K562 (cell line): ENCODE data around the gene CPED1. TPM values are rescaled to one million over a fixed set of nuclear protein-coding genes. Genes with fewer than 3 reads are reported as not detected.

ENCODE experiments used
- CHD4 ChIP-seq: fragments of 200-600 bp; sonication (generic); IDR thresholded peaks from 3 replicates; pipeline ENCODE4 v1.6.1; 2012; ENCODE audit warnings: low read depth, mild to moderate bottlenecking, mixed read lengths, low read length, inconsistent platforms; ENCODE audit not compliant: insufficient read depth, insufficient replicate concordance, poor library complexity, severe bottlenecking
- CREB3L1 ChIP-seq: fragments of 450-650 bp; IDR thresholded peaks from 2 replicates; pipeline ENCODE4 v1.6.1; 2014; ENCODE audit warnings: low read depth, mild to moderate bottlenecking, moderate library complexity, borderline replicate concordance
- ETV5 ChIP-seq: sonication (generic); formaldehyde crosslinking; IDR thresholded peaks from 2 replicates; pipeline ENCODE4 v1.4.0; 2020; ENCODE audit warnings: low read depth, mild to moderate bottlenecking, missing genetic modification reagents
- FOXA1 ChIP-seq: fragments of 450-650 bp; IDR thresholded peaks from 2 replicates; pipeline ENCODE4 v1.6.1; 2016; ENCODE audit warnings: mild to moderate bottlenecking, borderline replicate concordance
- FOXM1 ChIP-seq, 2 experiments: fragments of 450-650 bp in 1 of 2; sonication (generic) in 1 of 2; formaldehyde crosslinking in 1 of 2; IDR thresholded peaks; 2 replicates each; pipeline versions ENCODE4 v1.6.1 to v1.9.0; 2017 to 2022; ENCODE audit warnings: low read depth in 2 of 2, mild to moderate bottlenecking in 2 of 2, missing genetic modification reagents in 1 of 2, moderate library complexity in 1 of 2
- FOXO4 ChIP-seq: fragments of 450-650 bp; formaldehyde crosslinking; IDR thresholded peaks from 2 replicates; pipeline ENCODE4 v1.4.0; 2020; ENCODE audit warnings: mild to moderate bottlenecking, moderate library complexity
- NFIC ChIP-seq: fragments of 450-650 bp; IDR thresholded peaks from 2 replicates; pipeline ENCODE4 v1.6.1; 2017; ENCODE audit warnings: mild to moderate bottlenecking, inconsistent platforms
- NFXL1 ChIP-seq: fragments of 450-650 bp; formaldehyde crosslinking; IDR thresholded peaks from 2 replicates; pipeline ENCODE4 v1.4.0; 2021; ENCODE audit warnings: mild to moderate bottlenecking
- PHF20 ChIP-seq: fragments of 450-650 bp; IDR thresholded peaks from 2 replicates; pipeline ENCODE4 v1.6.1; 2018; ENCODE audit not compliant: partially characterized antibody
- SLC30A9 ChIP-seq: fragments of 250-450 bp; sonication (Bioruptor Pico); IDR thresholded peaks from 2 replicates; pipeline ENCODE4 v1.8.0; 2022; ENCODE audit warnings: mild to moderate bottlenecking, moderate library complexity
- SMAD2 ChIP-seq: fragments of 150-350 bp; IDR thresholded peaks from 2 replicates; pipeline ENCODE4 v1.6.1; 2014; ENCODE audit warnings: low read depth, mild to moderate bottlenecking, low read length
- SMARCE1 ChIP-seq: fragments of 450-650 bp; IDR thresholded peaks from 2 replicates; pipeline ENCODE4 v1.7.1; 2016; ENCODE audit warnings: mild to moderate bottlenecking
- SREBF2 ChIP-seq: sonication (generic); formaldehyde crosslinking; IDR thresholded peaks from 2 replicates; pipeline ENCODE4 v1.4.0; 2020; ENCODE audit warnings: mild to moderate bottlenecking, missing genetic modification reagents
- TAF7 ChIP-seq: fragments of 450-650 bp; IDR thresholded peaks from 2 replicates; pipeline ENCODE4 v1.6.1; 2016; ENCODE audit warnings: missing genetic modification characterization, missing compliant biosample characterization
- USF2 ChIP-seq: sonication (generic); formaldehyde crosslinking; IDR thresholded peaks from 2 replicates; pipeline ENCODE4 v1.5.0; 2020; ENCODE audit warnings: missing genetic modification reagents
- ZBED1 ChIP-seq: IDR thresholded peaks from 2 replicates; pipeline ENCODE4 v1.6.1; 2014
- ZBTB11 ChIP-seq, 3 experiments: fragments of 200-800 bp in 1 of 3; fragments of 250-450 bp in 1 of 3; fragments of 450-650 bp in 1 of 3; sonication (Bioruptor Pico) in 1 of 3; sonication (Bioruptor generic) in 1 of 3; formaldehyde crosslinking in 1 of 3; IDR thresholded peaks; 2 replicates each; pipeline versions ENCODE4 v1.6.1 to v1.8.0; 2016 to 2022; ENCODE audit warnings: mild to moderate bottlenecking in 2 of 3, missing genetic modification characterization in 2 of 3, missing compliant biosample characterization in 1 of 3, moderate library complexity in 1 of 3
- ZFPM2 ChIP-seq: fragments of 250-450 bp; sonication (Bioruptor Pico); IDR thresholded peaks from 2 replicates; pipeline ENCODE4 v1.5.1; 2022; ENCODE audit warnings: mild to moderate bottlenecking
- ZNF444 ChIP-seq: fragments of 250-450 bp; sonication (Bioruptor Pico); IDR thresholded peaks from 2 replicates; pipeline ENCODE4 v1.4.0; 2020; ENCODE audit warnings: mild to moderate bottlenecking, moderate library complexity
- ZNF512 ChIP-seq: IDR thresholded peaks from 2 replicates; pipeline ENCODE4 v1.6.1; 2016; ENCODE audit warnings: missing genetic modification characterization, missing compliant biosample characterization
- ZZZ3 ChIP-seq: fragments of 450-650 bp; IDR thresholded peaks from 2 replicates; pipeline ENCODE4 v1.6.1; 2016; ENCODE audit warnings: antibody characterized with exemption, mild to moderate bottlenecking, moderate library complexity
- polyA plus RNA-seq, 8 experiments: library from polyadenylated mRNA; depleted of rRNA in 4 of 8; stranded (reverse) in 5 of 8; unstranded in 3 of 8; fragments of >200 nt; fragmentation: Nextera tagmentation in 2 of 8; fragmentation: Illumina TruSeq in 1 of 8; extraction: Ambion mirVana in 2 of 8; extraction: Trizol in 1 of 8; gene quantifications; 2 replicates each; pipeline versions ENCODE4 v1.2.1 to v1.2.3, GENCODE V29; 2011 to 2014; ENCODE audit warnings: inconsistent platforms in 1 of 8, missing spikeins in 1 of 8
- total RNA-seq, 7 experiments: library from RNA; depleted of rRNA in 6 of 7; stranded (reverse); fragments of >200 nt in 6 of 7; fragmentation: Illumina TruSeq in 2 of 7; extraction: Trizol in 2 of 7; gene quantifications; 2 replicates each; pipeline versions ENCODE4 v1.2.1 to v1.2.3, GENCODE V29; 2011 to 2021; ENCODE audit warnings: low replicate concordance in 1 of 7

The CPED1 gene
- total and polyA plus RNA-seq, 9 of the 15 experiments (the other 6 are each of a cell fraction or from before 2014, with no cell fraction given) = 195 to 393 (median 290) TPM

GRCh38 chr7:121039510-121039822, 51.0 kb downstream of the CPED1 start (continued):
- no peak for TF ChIP-seq ZBTB11 (CRISPR knock-in tag; IDR thresholded peaks at IDR 0.05)
- TF ChIP-seq FOXA1 = no peak
- TF ChIP-seq NFXL1 = 0 out of 2 replicates have a peak, but pooled peaks have one; percentile 8
- TF ChIP-seq ZNF444 = no peak
- no peak for TF ChIP-seq NFIC
- no peak for TF ChIP-seq ETV5 (CRISPR knock-in tag)
- TF ChIP-seq ZBED1 = no peak
- TF ChIP-seq ZZZ3 = 0 out of 2 replicates have a peak, but pooled peaks have one; percentile 26
- no peak for TF ChIP-seq ZNF512
- TF ChIP-seq PHF20 = no peak
- no peak for TF ChIP-seq TAF7 (tag)
- TF ChIP-seq SMARCE1 = no peak
- TF ChIP-seq SLC30A9 (CRISPR knock-in tag) = no peak
- TF ChIP-seq SREBF2 (CRISPR knock-in tag) = no peak
- no peak for TF ChIP-seq FOXO4 (CRISPR knock-in tag)
- no peak for TF ChIP-seq USF2 (CRISPR knock-in tag)
- TF ChIP-seq FOXM1 (IDR thresholded peaks at IDR 0.05; ENCODE audit: low read depth) = 0 out of 2 replicates have a peak, but pooled peaks have one; percentile 10
- no peak for TF ChIP-seq FOXM1 (CRISPR knock-in tag; IDR thresholded peaks at IDR 0.05; ENCODE audit: low read depth)
- no peak for TF ChIP-seq CREB3L1
- TF ChIP-seq ZFPM2 = no peak
- no peak for TF ChIP-seq SMAD2
- no peak for TF ChIP-seq CHD4
